ENCODE results near the gene TNS3.
"Not testable (repeated sequence)": the region's sequence is repeated elsewhere in the genome, so short reads cannot be mapped to it uniquely, and the experiment has no call there.

DNA sequence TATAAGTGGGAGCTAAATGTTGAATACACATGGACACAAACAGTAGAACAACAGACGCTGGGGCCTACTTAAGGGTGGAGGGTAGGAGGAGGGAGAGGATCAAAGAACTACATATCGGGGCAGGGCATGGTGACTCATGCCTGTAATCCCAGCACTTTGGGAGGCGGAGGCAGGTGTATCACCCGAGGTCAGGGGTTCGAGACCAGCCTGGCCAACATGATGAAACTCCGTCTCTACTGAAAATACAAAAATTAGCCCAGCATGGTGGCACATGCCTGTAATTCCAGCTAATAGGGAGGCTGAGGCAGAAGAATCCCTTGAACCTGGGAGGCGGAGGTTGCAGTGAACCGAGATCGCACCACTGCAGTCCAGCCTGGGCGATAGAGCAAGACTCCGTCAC lies 319.8 kb downstream of the TNS3 start:
- TF ChIP-seq HNRNPH1 (optimal IDR thresholded peaks at IDR 0.05; ENCODE audit: low read depth, low read length); CXXC5 (CRISPR knock-in tag; IDR thresholded peaks at IDR 0.05); FOXA1 (IDR thresholded peaks at IDR 0.05; ENCODE audit: borderline replicate concordance); JUN (IDR thresholded peaks at IDR 0.05; ENCODE audit: borderline replicate concordance, low read depth, low read length); JUN (CRISPR knock-in tag; IDR thresholded peaks at IDR 0.05; ENCODE audit: borderline replicate concordance); MXI1 (IDR thresholded peaks at IDR 0.05; ENCODE audit: low read depth, low read length); CC2D1A (IDR thresholded peaks at IDR 0.05); ZNF263 (CRISPR knock-in tag; IDR thresholded peaks at IDR 0.05; ENCODE audit: borderline replicate concordance); CREB1 (IDR thresholded peaks at IDR 0.05); CREB1 (CRISPR knock-in tag; IDR thresholded peaks at IDR 0.05); MEF2D (tag; conservative IDR thresholded peaks at IDR 0.05; ENCODE audit: low read depth); TOE1 (IDR thresholded peaks at IDR 0.05; ENCODE audit: borderline replicate concordance); TOE1 (CRISPR knock-in tag; IDR thresholded peaks at IDR 0.05; ENCODE audit: borderline replicate concordance, low read depth): not testable (repeated sequence)
- TF ChIP-seq, protein P1, sequence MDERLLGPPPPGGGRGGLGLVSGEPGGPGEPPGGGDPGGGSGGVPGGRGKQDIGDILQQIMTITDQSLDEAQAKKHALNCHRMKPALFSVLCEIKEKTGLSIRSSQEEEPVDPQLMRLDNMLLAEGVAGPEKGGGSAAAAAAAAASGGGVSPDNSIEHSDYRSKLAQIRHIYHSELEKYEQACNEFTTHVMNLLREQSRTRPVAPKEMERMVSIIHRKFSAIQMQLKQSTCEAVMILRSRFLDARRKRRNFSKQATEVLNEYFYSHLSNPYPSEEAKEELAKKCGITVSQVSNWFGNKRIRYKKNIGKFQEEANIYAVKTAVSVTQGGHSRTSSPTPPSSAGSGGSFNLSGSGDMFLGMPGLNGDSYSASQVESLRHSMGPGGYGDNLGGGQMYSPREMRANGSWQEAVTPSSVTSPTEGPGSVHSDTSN (CRISPR knock-in tag; IDR thresholded peaks at IDR 0.05; ENCODE audit: low read depth), result not testable (repeated sequence)
- TF ChIP-seq, protein P1 (tag; conservative IDR thresholded peaks at IDR 0.05; ENCODE audit: low read depth), result not testable (repeated sequence)
